ENCODE results near the gene TMEM60. TPM values are rescaled to one million over a fixed set of nuclear protein-coding genes. Genes with fewer than 3 reads are reported as not detected.

The TMEM60 gene
- total and polyA plus RNA-seq, 2 of the 8 experiments (the other 6 are each of a cell fraction or from before 2014, with no cell fraction given), result 22.1 to 29.2 TPM

DNA sequence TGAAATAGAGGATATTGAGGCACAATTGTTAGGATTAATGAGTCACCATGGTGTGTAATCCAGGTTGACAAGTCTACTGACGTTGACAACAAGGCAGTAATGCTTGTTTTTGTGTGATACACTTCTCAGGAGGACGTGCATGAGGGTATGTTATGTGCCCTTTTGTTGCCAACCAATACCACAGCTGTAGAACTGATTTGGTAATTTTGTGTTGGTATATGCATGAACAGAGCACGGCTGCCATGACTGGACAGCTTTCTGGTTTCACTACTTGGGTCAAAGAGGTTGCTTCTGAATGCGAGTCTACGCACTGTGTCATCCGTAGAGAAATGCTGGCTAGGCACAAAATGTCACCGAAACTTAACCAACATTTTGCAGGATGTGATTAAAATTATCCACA lies 33.2 kb upstream of the TMEM60 start (continued):
- TF ChIP-seq, protein P1, sequence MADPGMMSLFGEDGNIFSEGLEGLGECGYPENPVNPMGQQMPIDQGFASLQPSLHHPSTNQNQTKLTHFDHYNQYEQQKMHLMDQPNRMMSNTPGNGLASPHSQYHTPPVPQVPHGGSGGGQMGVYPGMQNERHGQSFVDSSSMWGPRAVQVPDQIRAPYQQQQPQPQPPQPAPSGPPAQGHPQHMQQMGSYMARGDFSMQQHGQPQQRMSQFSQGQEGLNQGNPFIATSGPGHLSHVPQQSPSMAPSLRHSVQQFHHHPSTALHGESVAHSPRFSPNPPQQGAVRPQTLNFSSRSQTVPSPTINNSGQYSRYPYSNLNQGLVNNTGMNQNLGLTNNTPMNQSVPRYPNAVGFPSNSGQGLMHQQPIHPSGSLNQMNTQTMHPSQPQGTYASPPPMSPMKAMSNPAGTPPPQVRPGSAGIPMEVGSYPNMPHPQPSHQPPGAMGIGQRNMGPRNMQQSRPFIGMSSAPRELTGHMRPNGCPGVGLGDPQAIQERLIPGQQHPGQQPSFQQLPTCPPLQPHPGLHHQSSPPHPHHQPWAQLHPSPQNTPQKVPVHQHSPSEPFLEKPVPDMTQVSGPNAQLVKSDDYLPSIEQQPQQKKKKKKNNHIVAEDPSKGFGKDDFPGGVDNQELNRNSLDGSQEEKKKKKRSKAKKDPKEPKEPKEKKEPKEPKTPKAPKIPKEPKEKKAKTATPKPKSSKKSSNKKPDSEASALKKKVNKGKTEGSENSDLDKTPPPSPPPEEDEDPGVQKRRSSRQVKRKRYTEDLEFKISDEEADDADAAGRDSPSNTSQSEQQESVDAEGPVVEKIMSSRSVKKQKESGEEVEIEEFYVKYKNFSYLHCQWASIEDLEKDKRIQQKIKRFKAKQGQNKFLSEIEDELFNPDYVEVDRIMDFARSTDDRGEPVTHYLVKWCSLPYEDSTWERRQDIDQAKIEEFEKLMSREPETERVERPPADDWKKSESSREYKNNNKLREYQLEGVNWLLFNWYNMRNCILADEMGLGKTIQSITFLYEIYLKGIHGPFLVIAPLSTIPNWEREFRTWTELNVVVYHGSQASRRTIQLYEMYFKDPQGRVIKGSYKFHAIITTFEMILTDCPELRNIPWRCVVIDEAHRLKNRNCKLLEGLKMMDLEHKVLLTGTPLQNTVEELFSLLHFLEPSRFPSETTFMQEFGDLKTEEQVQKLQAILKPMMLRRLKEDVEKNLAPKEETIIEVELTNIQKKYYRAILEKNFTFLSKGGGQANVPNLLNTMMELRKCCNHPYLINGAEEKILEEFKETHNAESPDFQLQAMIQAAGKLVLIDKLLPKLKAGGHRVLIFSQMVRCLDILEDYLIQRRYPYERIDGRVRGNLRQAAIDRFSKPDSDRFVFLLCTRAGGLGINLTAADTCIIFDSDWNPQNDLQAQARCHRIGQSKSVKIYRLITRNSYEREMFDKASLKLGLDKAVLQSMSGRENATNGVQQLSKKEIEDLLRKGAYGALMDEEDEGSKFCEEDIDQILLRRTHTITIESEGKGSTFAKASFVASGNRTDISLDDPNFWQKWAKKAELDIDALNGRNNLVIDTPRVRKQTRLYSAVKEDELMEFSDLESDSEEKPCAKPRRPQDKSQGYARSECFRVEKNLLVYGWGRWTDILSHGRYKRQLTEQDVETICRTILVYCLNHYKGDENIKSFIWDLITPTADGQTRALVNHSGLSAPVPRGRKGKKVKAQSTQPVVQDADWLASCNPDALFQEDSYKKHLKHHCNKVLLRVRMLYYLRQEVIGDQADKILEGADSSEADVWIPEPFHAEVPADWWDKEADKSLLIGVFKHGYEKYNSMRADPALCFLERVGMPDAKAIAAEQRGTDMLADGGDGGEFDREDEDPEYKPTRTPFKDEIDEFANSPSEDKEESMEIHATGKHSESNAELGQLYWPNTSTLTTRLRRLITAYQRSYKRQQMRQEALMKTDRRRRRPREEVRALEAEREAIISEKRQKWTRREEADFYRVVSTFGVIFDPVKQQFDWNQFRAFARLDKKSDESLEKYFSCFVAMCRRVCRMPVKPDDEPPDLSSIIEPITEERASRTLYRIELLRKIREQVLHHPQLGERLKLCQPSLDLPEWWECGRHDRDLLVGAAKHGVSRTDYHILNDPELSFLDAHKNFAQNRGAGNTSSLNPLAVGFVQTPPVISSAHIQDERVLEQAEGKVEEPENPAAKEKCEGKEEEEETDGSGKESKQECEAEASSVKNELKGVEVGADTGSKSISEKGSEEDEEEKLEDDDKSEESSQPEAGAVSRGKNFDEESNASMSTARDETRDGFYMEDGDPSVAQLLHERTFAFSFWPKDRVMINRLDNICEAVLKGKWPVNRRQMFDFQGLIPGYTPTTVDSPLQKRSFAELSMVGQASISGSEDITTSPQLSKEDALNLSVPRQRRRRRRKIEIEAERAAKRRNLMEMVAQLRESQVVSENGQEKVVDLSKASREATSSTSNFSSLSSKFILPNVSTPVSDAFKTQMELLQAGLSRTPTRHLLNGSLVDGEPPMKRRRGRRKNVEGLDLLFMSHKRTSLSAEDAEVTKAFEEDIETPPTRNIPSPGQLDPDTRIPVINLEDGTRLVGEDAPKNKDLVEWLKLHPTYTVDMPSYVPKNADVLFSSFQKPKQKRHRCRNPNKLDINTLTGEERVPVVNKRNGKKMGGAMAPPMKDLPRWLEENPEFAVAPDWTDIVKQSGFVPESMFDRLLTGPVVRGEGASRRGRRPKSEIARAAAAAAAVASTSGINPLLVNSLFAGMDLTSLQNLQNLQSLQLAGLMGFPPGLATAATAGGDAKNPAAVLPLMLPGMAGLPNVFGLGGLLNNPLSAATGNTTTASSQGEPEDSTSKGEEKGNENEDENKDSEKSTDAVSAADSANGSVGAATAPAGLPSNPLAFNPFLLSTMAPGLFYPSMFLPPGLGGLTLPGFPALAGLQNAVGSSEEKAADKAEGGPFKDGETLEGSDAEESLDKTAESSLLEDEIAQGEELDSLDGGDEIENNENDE (IDR thresholded peaks at IDR 0.05; ENCODE audit: insufficient replicate concordance, low read length), result no peak
